Airway epithelial cell (primary cell): ENCODE data around the gene MYH10. TPM values are rescaled to one million over a fixed set of nuclear protein-coding genes. Genes with fewer than 3 reads are reported as not detected.

Experiments
- total RNA-seq: library from RNA; depleted of rRNA; stranded (reverse); fragments of >200 nt; gene quantifications from 2 replicates; pipeline ENCODE4 v1.2.3, GENCODE V29; 2015

The MYH10 gene
- 53.5 and 68.9 TPM in 2 replicates for total RNA-seq

DNA sequence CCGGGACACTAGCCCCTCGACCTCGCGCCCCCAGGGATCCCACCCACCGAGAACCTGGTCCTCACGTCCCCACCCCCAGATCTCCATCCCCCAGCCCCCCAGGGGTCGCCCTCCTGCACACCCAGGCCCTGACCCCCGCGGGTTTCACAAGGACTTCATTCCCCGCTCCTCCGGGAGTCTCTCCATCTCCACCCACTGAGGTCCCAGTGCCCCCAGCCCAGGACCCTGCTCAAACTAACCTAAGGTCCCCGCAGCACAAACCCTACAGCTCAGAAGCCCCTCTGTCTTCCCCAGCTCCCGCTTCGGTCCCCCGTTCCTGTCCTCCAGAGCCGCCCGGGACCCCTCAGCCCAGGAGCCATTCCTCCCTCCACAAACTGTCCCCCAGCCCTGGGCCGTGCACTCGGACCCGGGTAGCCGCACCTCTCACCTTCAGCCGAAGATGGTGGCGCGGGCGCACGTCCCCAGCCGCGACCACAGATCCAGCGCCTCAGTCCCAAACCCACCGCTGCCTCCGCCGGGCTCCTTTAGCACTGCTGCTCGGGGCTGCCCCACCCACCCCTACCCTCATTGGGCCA is at the start of gene MYH10:
Gene MYH10 (minus strand): TSS at position 499 of the 575 bp plus-strand sequence. CDS start 7,479 bp downstream, outside the sequence.

DNA sequence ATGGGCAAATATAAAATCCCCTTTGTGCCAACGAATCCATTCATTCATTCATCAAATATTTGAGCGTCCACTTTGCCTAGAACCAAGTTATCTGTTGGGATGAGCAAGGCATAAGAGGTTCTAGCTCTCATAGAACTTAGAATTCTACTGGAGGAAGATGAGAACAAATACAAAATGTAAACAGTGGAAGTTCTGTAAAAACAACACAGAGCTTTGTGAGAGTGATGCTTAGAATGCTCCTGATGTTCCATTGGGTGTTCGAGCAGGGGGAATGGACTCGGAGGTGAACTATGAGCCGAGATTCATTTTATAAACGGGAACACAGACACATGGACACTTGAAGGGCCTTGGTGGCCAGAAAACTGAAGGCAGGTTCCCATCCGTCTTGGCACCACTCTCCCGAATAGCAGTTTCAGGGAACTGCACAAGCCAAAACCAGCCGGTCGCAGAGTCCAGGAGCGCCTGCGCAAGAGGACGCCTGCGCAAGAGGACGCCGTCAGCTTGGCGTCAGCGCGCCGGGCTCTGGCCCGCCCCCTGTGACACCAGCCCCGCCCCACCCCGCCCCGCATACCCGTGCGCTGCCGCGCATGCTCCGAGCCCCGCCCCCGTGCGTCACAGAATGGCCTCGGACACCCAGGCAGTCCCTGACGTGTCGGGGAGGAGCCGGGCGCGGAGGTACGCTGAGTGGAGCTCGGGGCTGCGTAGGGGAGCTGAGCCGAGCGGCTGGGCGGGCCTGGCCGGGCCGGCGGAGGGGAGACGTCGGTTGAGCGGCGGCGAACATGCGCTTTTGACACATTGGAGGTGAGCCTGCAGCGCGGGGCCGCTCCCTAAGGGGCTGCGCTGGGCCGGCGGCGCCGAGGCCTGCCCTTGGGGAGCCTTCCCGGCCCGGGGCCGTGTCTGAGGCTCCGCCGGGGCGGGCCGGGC is 195.0 kb downstream of the MYH10 start, which contains the start of gene NDEL1:
Gene NDEL1 (plus strand): TSS at position 640 of the 924 bp plus-strand sequence. CDS start 8,388 bp downstream, outside the sequence.

Other genes with a start within 250 kb of the MYH10 start
- gene RPL26, start 247.5 kb downstream of the MYH10 start, total RNA-seq: 3,396 and 4,896 TPM in 2 replicates
- 1.4 and 2.2 TPM in 2 replicates for gene RNF222, start 232.9 kb downstream of the MYH10 start, total RNA-seq
- 40.9 and 42.5 TPM in 2 replicates for gene NDEL1, start 194.8 kb downstream of the MYH10 start, total RNA-seq
- gene CCDC42, start 114.1 kb upstream of the MYH10 start, total RNA-seq: not detected in 2 replicates
- gene SPDYE4, start 127.8 kb upstream of the MYH10 start, total RNA-seq: not detected in 2 replicates
- gene MFSD6L, start 168.6 kb upstream of the MYH10 start, total RNA-seq: not detected in 2 replicates
- gene PIK3R6, start 236.9 kb upstream of the MYH10 start, total RNA-seq: 0.07 TPM in 1 of 2 replicates, not detected in the other